ENCODE results near the gene PIK3C2B.

- TF ChIP-seq CTCF (IDR thresholded peaks at IDR 0.05) (no peak), POLR2AphosphoS5 (IDR thresholded peaks at IDR 0.05) (no peak)
These were observed 26.4 kb downstream of the PIK3C2B start for GRCh38 chr1:204468206-204468605.

Data from prostate gland (tissue), 2 donors.